ENCODE data around the gene TTYH3. TPM values are rescaled to one million over a fixed set of nuclear protein-coding genes. Genes with fewer than 3 reads are reported as not detected.

The TTYH3 gene
- total RNA-seq, 2 experiments from 2014 or later, result 23.8 to 63.6 TPM

GRCh38 chr7:2701832-2702593, 70.2 kb downstream of the TTYH3 start:
- BruUV-seq (replicated peaks), result no TSS peak
- peaks cover 14% of the 10 kb centered on the region for H3K4me1 ChIP-seq (ENCODE audit: insufficient read depth, low read length, poor library complexity, severe bottlenecking)
- intact Hi-C loops (cut with micrococcal nuclease; ENCODE audit: unreplicated experiment), result no loop called here
- POLR2A ChIA-PET, result interaction anchor here (1.2 to 5.6 kb wide), 3 partner anchors 8 to 12 kb away, joined by 3 to 36 read pairs (median 3); no protein-coding TSS in a partner anchor
- no peak overlapping the region for H3K27ac ChIP-seq (ENCODE audit: low read depth, low read length, poor library complexity, severe bottlenecking)
- CTCF ChIA-PET (ENCODE audit: unreplicated experiment), result interaction anchor here (1.0 kb wide), 1 partner anchor 15 kb away, joined by 3 read pairs; no protein-coding TSS in a partner anchor
- H4K20me1 ChIP-seq (ENCODE audit: insufficient read depth, low read length), result no peaks in the 10 kb centered on the region
- H3K9me2 ChIP-seq (ENCODE audit: insufficient read depth, low read length), result no peaks in the 10 kb centered on the region
- no peaks in the 10 kb centered on the region for H3K9me3 ChIP-seq (ENCODE audit: low read length)
- no peaks in the 10 kb centered on the region for H3K36me3 ChIP-seq (ENCODE audit: insufficient read depth, low read length)
- no peaks in the 10 kb centered on the region for H3K79me2 ChIP-seq (ENCODE audit: insufficient read depth, low read depth, low read length)
- H2AFZ ChIP-seq (ENCODE audit: low read length), result no peak overlapping the region
- H3K4me3 ChIP-seq (ENCODE audit: low read depth, low read length, poor library complexity, severe bottlenecking), result no peak overlapping the region
- no peak for TF ChIP-seq CTCF (conservative IDR thresholded peaks at IDR 0.05; ENCODE audit: low read length)
- no peak for TF ChIP-seq EZH2phosphoT487 (IDR thresholded peaks at IDR 0.05; ENCODE audit: borderline replicate concordance, low read depth, low read length)
- no peak overlapping the region for H3K4me2 ChIP-seq (ENCODE audit: low read length)
- no peak for DNase-seq (ENCODE audit: low spot score)

- no peak overlapping the region for H3K4me3 ChIP-seq (ENCODE audit: low read depth, low read length, poor library complexity, severe bottlenecking)
- CTCF ChIA-PET (ENCODE audit: unreplicated experiment), result no interaction called here
- POLR2A ChIA-PET, result interaction anchor here (1.6 to 5.6 kb wide), 2 partner anchors 8 to 11 kb away, joined by 3 to 36 read pairs; no protein-coding TSS in a partner anchor
Observed at GRCh38 chr7:2702594-2702957, 70.8 kb downstream of the TTYH3 start.

More at GRCh38 chr7:2702594-2702957, 70.8 kb downstream of the TTYH3 start:
- intact Hi-C loops (cut with micrococcal nuclease; ENCODE audit: unreplicated experiment), result no loop called here
- no peak for DNase-seq (ENCODE audit: low spot score)
- no peaks in the 10 kb centered on the region for H3K79me2 ChIP-seq (ENCODE audit: insufficient read depth, low read depth, low read length)
- peaks cover 14% of the 10 kb centered on the region for H3K4me1 ChIP-seq (ENCODE audit: insufficient read depth, low read length, poor library complexity, severe bottlenecking)
- no peaks in the 10 kb centered on the region for H3K9me3 ChIP-seq (ENCODE audit: low read length)
- no peaks in the 10 kb centered on the region for H3K9me2 ChIP-seq (ENCODE audit: insufficient read depth, low read length)
- H2AFZ ChIP-seq (ENCODE audit: low read length), result no peak overlapping the region
- TF ChIP-seq CTCF (conservative IDR thresholded peaks at IDR 0.05; ENCODE audit: low read length) (no peak), EZH2phosphoT487 (IDR thresholded peaks at IDR 0.05; ENCODE audit: borderline replicate concordance, low read depth, low read length) (no peak)
- no peak overlapping the region for H3K4me2 ChIP-seq (ENCODE audit: low read length)
- BruUV-seq (replicated peaks), result no TSS peak
- no peaks in the 10 kb centered on the region for H4K20me1 ChIP-seq (ENCODE audit: insufficient read depth, low read length)
- no peak overlapping the region for H3K27ac ChIP-seq (ENCODE audit: low read depth, low read length, poor library complexity, severe bottlenecking)
- H3K36me3 ChIP-seq (ENCODE audit: insufficient read depth, low read length), result no peaks in the 10 kb centered on the region

All from OCI-LY7 (cell line).